Gastrocnemius medialis (tissue), 4 donors: ENCODE measurements around the gene WDR77. TPM values are rescaled to one million over a fixed set of nuclear protein-coding genes. Genes with fewer than 3 reads are reported as not detected.
A peak's percentile ranks its signal among the peaks of the same experiment; 100 is the strongest.

ENCODE experiments used
- ATAC-seq, 2 donors: fragments of 150-250 bp; one replicate each; pipeline ENCODE4 v1.9.1; 2016
- DNase-seq, 2 donors: peaks; one replicate each; pipeline ENCODE4 v3.0.0-alpha.2; 2019
- H3K27ac ChIP-seq, 4 donors: fragments of 200-600 bp; sonication (generic); 1 replicate in 1 of 4; 2 replicates in 3 of 4; pipeline ENCODE4 v1.5.1; 2016 to 2018; ENCODE audit warnings: mild to moderate bottlenecking in 2 of 4, moderate library complexity in 1 of 4
- H3K27me3 ChIP-seq, 3 donors: fragments of 200-600 bp; sonication (generic) in 2 of 3; 1 replicate in 1 of 3; 2 replicates in 2 of 3; pipeline versions ENCODE4 v1.5.1 to v1.6.0; 2016 to 2019; ENCODE audit warnings: mild to moderate bottlenecking in 1 of 3, moderate library complexity in 1 of 3
- H3K36me3 ChIP-seq, 2 donors: fragments of 200-600 bp; sonication (generic) in 1 of 2; one replicate each; pipeline ENCODE4 v1.5.1; 2017 to 2018
- H3K4me1 ChIP-seq, 2 donors: fragments of 200-600 bp; sonication (generic) in 1 of 2; one replicate each; pipeline ENCODE4 v1.5.1; 2016 to 2017; ENCODE audit warnings: mild to moderate bottlenecking in 2 of 2
- H3K4me3 ChIP-seq, 4 donors: fragments of 200-600 bp; sonication (generic) in 3 of 4; 1 replicate in 1 of 4; 2 replicates in 3 of 4; pipeline ENCODE4 v1.5.1; 2016 to 2019; ENCODE audit warnings: mild to moderate bottlenecking in 2 of 4
- H3K9me3 ChIP-seq, 3 donors: fragments of 200-600 bp; sonication (generic) in 2 of 3; 1 replicate in 1 of 3; 2 replicates in 2 of 3; pipeline ENCODE4 v1.5.1; 2016 to 2019
- POLR2A ChIP-seq, 2 donors: fragments of 450-650 bp; IDR thresholded peaks; one replicate each; pipeline ENCODE4 v1.6.1; 2017; ENCODE audit warnings: antibody characterized with exemption in 2 of 2, mild to moderate bottlenecking in 2 of 2, moderate library complexity in 2 of 2
- in situ Hi-C, 4 donors: fragments of 200-750 bp; cut with MboI; loops; one replicate each; pipeline versions ENCODE4 v1.15.0 to v1.8.0; 2017; ENCODE audit warnings: low sequenced_read_pairs in 4 of 4
- intact Hi-C: fragments of 100-400 bp; cut with DNase I; formaldehyde crosslinking; loops from one replicate; pipeline ENCODE4 v1.15.1; 2023; ENCODE audit warnings: low total_unique reads
- total RNA-seq, 4 donors: library from RNA; depleted of rRNA; stranded (reverse); fragments of >200 nt; gene quantifications; one replicate each; pipeline versions ENCODE4 v1.1.0 to v1.2.3, GENCODE V29; 2016
- TF ChIP-seq, protein P1 (sequence below), 5 experiments: fragments of 450-650 bp in 3 of 5; fragments of 200-600 bp in 2 of 5; sonication (generic) in 2 of 5; IDR thresholded peaks in 4 of 5; conservative IDR thresholded peaks in 1 of 5; 1 replicate in 4 of 5; 2 replicates in 1 of 5; pipeline ENCODE4 v1.5.1; 2016 to 2019; ENCODE audit warnings: antibody characterized with exemption in 5 of 5, mild to moderate bottlenecking in 3 of 5, moderate library complexity in 3 of 5

WDR77 gene
- total RNA-seq, 4 donors from 2014 or later = 53.3 to 59.2 (median 56.7) TPM

DNA sequence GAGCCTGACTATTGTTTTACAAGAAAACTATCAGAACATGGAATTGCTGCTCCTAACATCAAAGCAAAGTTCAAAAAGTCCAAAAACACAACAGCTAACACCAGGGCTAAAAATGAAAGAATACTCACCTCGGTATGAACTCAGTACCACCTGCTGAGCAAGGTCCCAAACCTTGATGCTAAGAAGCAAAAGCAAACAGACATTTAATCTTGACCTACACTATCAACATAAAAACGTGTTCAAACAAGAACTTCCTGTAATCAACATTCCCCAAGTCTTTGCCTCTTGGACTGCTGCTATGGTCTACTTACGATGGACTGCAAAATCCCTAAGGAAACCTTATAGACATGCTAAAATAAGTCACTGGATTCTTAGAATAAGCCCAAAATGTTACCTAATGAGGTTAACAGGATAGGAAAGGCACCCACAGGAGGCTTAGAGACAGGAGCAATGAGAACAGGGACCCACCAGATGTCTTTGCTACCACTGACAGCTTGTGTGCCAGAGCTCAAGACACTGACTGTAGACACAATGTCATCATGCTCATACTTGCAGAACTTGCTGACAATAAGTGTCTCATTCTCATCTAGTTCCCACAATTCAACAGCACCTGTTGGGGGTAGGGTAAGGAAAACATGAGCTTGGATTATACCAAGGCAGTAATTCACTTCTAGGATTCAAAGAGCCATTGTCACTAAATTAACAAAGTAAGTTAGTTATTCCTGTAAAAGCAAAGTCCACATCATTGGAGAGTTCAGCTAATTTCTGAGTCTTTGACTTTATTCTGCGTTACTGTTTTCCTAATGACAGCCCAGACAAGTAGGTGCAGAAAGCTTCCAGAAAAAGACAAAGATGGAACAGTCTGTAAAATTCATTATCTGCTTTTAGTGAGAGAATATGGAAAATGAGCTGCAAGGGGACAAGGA, 1.8 kb downstream of the WDR77 start:
- TF ChIP-seq, protein P1, sequence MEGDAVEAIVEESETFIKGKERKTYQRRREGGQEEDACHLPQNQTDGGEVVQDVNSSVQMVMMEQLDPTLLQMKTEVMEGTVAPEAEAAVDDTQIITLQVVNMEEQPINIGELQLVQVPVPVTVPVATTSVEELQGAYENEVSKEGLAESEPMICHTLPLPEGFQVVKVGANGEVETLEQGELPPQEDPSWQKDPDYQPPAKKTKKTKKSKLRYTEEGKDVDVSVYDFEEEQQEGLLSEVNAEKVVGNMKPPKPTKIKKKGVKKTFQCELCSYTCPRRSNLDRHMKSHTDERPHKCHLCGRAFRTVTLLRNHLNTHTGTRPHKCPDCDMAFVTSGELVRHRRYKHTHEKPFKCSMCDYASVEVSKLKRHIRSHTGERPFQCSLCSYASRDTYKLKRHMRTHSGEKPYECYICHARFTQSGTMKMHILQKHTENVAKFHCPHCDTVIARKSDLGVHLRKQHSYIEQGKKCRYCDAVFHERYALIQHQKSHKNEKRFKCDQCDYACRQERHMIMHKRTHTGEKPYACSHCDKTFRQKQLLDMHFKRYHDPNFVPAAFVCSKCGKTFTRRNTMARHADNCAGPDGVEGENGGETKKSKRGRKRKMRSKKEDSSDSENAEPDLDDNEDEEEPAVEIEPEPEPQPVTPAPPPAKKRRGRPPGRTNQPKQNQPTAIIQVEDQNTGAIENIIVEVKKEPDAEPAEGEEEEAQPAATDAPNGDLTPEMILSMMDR (IDR thresholded peaks at IDR 0.05 in 4 of 5, conservative IDR thresholded peaks at IDR 0.05 in 1 of 5) = no peak
- no peak for TF ChIP-seq POLR2A (IDR thresholded peaks at IDR 0.05)
- intact Hi-C loops = loop anchor here (5.0 to 10.0 kb wide), 3 partner anchors 305 to 1628 kb away; partner anchors contain the start of genes CEPT1, DRAM2, LRIF1 and LRIG2
- no peak for ATAC-seq
- no peak for DNase-seq
- Histone ChIP-seq H3K4me3 (peak overlapping the region in 1 of 4 donors; percentile 71), H3K36me3 (peaks cover 0 to 50% of the 10 kb centered on the region in 2 donors), H3K9me3 (no peaks in the 10 kb centered on the region), H3K27ac (peak overlapping the region in 1 of 4 donors; percentile 96), H3K4me1 (peaks cover 29 to 32% of the 10 kb centered on the region in 2 donors), H3K27me3 (no peaks in the 10 kb centered on the region)
- in situ Hi-C loops = no loop called here

DNA sequence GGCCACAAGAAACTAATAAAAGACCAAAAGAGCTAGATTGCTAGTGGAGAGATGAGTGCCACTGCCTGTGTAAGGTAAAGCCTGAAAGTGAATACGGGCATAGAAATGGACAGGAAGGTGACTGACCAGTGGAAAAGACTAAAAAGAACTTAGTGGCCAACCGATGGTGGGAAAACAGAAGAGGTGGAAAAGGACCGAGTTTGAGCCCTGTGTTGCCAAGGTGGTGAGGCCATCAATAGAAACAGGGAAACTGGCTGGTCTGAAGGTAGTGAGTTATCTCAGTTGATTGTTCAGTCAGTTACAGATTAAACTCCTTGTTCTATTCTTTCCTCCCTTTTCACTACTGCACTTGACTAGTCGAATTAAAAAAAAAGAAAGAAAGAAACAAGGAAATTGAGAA, 2.5 kb downstream of the WDR77 start:
- intact Hi-C loops = loop anchor here (5.0 to 10.0 kb wide), 3 partner anchors 304 to 1628 kb away; partner anchors contain the start of genes CEPT1, DRAM2, LRIF1 and LRIG2
- in situ Hi-C loops = no loop called here
- H3K36me3 ChIP-seq = peaks cover 0 to 56% of the 10 kb centered on the region in 2 donors
- no peak overlapping the region for H3K4me3 ChIP-seq
- peaks cover 22 to 26% of the 10 kb centered on the region in 2 donors for H3K4me1 ChIP-seq
- no peaks in the 10 kb centered on the region for H3K27me3 ChIP-seq
- no peaks in the 10 kb centered on the region for H3K9me3 ChIP-seq
- ATAC-seq (no peak), DNase-seq (no peak)
- no peak overlapping the region for H3K27ac ChIP-seq
- TF ChIP-seq, protein P1 (IDR thresholded peaks at IDR 0.05 in 4 of 5, conservative IDR thresholded peaks at IDR 0.05 in 1 of 5) = no peak
- TF ChIP-seq POLR2A (IDR thresholded peaks at IDR 0.05) = no peak

DNA sequence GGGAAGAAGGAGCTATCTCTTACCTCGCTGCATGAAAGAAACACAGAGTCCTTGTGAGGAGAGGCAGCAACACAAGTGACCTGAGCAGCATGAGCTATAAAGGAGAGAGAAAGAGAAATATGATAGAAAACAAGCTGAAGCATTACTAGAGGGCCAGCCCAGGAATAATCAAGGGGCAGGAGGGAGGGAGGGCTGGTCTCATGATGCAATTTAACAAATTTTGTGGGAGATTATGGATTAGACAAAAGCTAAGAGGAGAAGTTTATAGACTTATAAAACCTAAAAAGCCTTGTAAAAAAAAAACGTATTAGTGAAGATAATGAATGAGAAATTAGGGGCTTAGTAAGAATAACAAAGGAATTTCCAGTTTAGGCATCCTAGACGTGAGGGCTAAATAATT, 5.0 kb downstream of the WDR77 start:
- Histone ChIP-seq H3K27ac (no peak overlapping the region), H3K9me3 (no peaks in the 10 kb centered on the region), H3K4me3 (no peak overlapping the region), H3K4me1 (peaks cover 5 to 9% of the 10 kb centered on the region in 2 donors), H3K36me3 (peaks cover 0 to 81% of the 10 kb centered on the region in 2 donors), H3K27me3 (no peaks in the 10 kb centered on the region)
- no peak for ATAC-seq
- TF ChIP-seq, protein P1 (IDR thresholded peaks at IDR 0.05 in 4 of 5, conservative IDR thresholded peaks at IDR 0.05 in 1 of 5) = no peak
- TF ChIP-seq POLR2A (IDR thresholded peaks at IDR 0.05) = no peak
- intact Hi-C loops = loop anchor here (10.0 kb wide), 1 partner anchor 1631 kb away; the partner anchor contains the start of gene LRIG2
- in situ Hi-C loops = no loop called here
- DNase-seq = no peak

DNA sequence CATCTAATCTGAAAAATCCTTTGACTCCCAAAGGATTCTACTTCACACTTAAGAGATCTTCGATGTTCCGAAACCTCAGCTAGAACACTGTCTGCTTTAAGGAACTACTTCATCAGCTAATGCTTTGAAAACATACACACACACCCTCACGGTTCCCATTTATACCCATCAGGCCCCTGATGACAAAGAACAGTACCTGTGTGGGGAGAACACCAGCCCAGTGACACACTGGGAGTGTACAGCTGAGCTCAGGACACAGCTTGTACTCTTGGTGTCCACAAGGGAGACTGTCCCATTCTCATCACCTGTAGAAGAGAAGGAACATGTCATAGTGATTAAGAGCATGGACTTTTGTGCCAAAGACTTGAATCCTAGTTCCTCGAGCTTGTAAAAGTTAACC, 6.6 kb downstream of the WDR77 start:
- Histone ChIP-seq H3K27ac (no peak overlapping the region), H3K9me3 (no peaks in the 10 kb centered on the region), H3K27me3 (no peaks in the 10 kb centered on the region), H3K4me3 (no peak overlapping the region), H3K4me1 (peaks cover 0 to 1% of the 10 kb centered on the region in 2 donors), H3K36me3 (peaks cover 0 to 96% of the 10 kb centered on the region in 2 donors)
- DNase-seq (no peak), ATAC-seq (no peak)
- intact Hi-C loops = loop anchor here (10.0 kb wide), 1 partner anchor 1632 kb away; the partner anchor contains the start of gene LRIG2
- TF ChIP-seq, protein P1 (IDR thresholded peaks at IDR 0.05 in 4 of 5, conservative IDR thresholded peaks at IDR 0.05 in 1 of 5) = no peak
- in situ Hi-C loops = no loop called here
